Prostate gland (tissue), 2 donors: Measurements from ENCODE around the gene ZBTB7C. TPM values are rescaled to one million over a fixed set of nuclear protein-coding genes. Genes with fewer than 3 reads are reported as not detected.

Experiments used
- DNase-seq: peaks from one replicate; pipeline ENCODE4 v3.0.0-alpha.2; 2019; ENCODE audit warnings: low spot score
- H3K27ac ChIP-seq, 2 donors: fragments of 200-600 bp; sonication (generic); 2 replicates each; pipeline ENCODE4 v1.5.1; 2017 to 2019
- H3K27me3 ChIP-seq: fragments of 200-600 bp; sonication (generic); replicated peaks from 2 replicates; pipeline ENCODE4 v1.5.1; 2019; ENCODE audit not compliant: insufficient read depth
- H3K36me3 ChIP-seq, 2 donors: fragments of 200-600 bp; sonication (generic); 1 replicate in 1 of 2; 2 replicates in 1 of 2; pipeline versions ENCODE4 v1.5.1 to v1.8.1; 2017 to 2019
- H3K4me1 ChIP-seq: fragments of 200-600 bp; sonication (generic); replicated peaks from 2 replicates; pipeline ENCODE4 v1.5.1; 2019
- H3K4me3 ChIP-seq, 2 donors: fragments of 200-600 bp; sonication (generic); 2 replicates each; pipeline ENCODE4 v1.5.1; 2017 to 2019
- H3K9me3 ChIP-seq: fragments of 200-600 bp; sonication (generic); 2 replicates; pipeline ENCODE4 v1.5.1; 2017
- CTCF ChIP-seq, 4 experiments: fragments of 200-600 bp in 2 of 4; fragments of 450-650 bp in 2 of 4; sonication (generic) in 2 of 4; IDR thresholded peaks; 1 replicate in 3 of 4; 2 replicates in 1 of 4; pipeline ENCODE4 v1.5.1; 2016 to 2019; ENCODE audit warnings: antibody characterized with exemption in 4 of 4, mild to moderate bottlenecking in 2 of 4, moderate library complexity in 2 of 4
- POLR2A ChIP-seq: fragments of 450-650 bp; IDR thresholded peaks from one replicate; pipeline ENCODE4 v1.6.1; 2016; ENCODE audit warnings: antibody characterized with exemption, mild to moderate bottlenecking
- POLR2AphosphoS5 ChIP-seq: sonication (generic); formaldehyde crosslinking; IDR thresholded peaks from one replicate; pipeline ENCODE4 v1.6.1; 2017; ENCODE audit warnings: antibody characterized with exemption
- WGBS: methylation state at CpG from one replicate; pipeline ENCODE4 v1.1.5; 2018; 5-methylcytosine and 5-hydroxymethylcytosine counted together
- intact Hi-C: fragments of 100-400 bp; cut with DNase I; formaldehyde crosslinking; loops from one replicate; pipeline ENCODE4 v1.14.2; 2022
- total RNA-seq, 2 donors: library from RNA; depleted of rRNA; stranded (reverse); fragments of >200 nt; gene quantifications; one replicate each; pipeline ENCODE4 v1.1.0, GENCODE V29; 2016

The ZBTB7C gene
- total RNA-seq, 2 donors from 2014 or later, result 14.7 to 48.9 TPM

GRCh38 chr18:48367557-48367956 is 41.6 kb downstream of the ZBTB7C start:
- no peak for DNase-seq

GRCh38 chr18:48365965-48366364 is 43.2 kb downstream of the ZBTB7C start:
- Histone ChIP-seq H3K9me3 (no peaks in the 10 kb centered on the region), H3K36me3 (no peaks in the 10 kb centered on the region), H3K4me3 (no peak overlapping the region), H3K4me1 (no peaks in the 10 kb centered on the region), H3K27me3 (no peaks in the 10 kb centered on the region), H3K27ac (no peak overlapping the region)
- TF ChIP-seq CTCF (IDR thresholded peaks at IDR 0.05), result no peak
- TF ChIP-seq POLR2A, result no peak
- TF ChIP-seq POLR2AphosphoS5, result no peak
- intact Hi-C loops, result loop anchor here (1.0 kb wide), 1 partner anchor 10 kb away; no protein-coding TSS in a partner anchor
- DNase-seq, result no peak

More at GRCh38 chr18:48367557-48367956, 41.6 kb downstream of the ZBTB7C start:
- WGBS, result 62% methylated on average over 4 of the region's 4 CpGs
- no peak overlapping the region for H3K4me3 ChIP-seq
- no peaks in the 10 kb centered on the region for H3K4me1 ChIP-seq
- H3K36me3 ChIP-seq, result no peaks in the 10 kb centered on the region
- H3K27me3 ChIP-seq, result no peaks in the 10 kb centered on the region
- intact Hi-C loops, result no loop called here
- no peaks in the 10 kb centered on the region for H3K9me3 ChIP-seq
- no peak overlapping the region for H3K27ac ChIP-seq
- no peak for TF ChIP-seq CTCF (IDR thresholded peaks at IDR 0.05)

DNA sequence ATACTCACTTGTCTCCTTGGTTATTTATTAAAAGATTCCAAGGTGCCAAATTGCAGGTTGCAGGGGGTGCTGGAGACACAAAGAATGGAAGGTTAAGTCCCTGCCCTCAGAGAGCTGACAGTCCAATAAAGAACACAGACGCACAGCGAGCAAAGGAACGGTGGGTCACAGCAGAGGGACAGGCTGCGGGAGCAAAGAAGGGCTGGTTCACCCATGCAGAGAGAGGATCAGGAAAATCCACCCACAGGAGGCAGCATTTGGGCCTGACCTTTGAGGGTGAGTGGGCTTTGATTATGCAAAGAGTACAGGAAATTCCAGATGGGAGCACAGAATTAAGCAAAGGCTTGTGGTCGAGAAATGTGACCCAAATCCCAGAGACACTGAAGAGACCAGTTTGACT is 45.0 kb downstream of the ZBTB7C start:
- DNase-seq, result no peak
- TF ChIP-seq POLR2AphosphoS5, result no peak
- TF ChIP-seq POLR2A, result no peak
- no peak for TF ChIP-seq CTCF (IDR thresholded peaks at IDR 0.05)
- no peaks in the 10 kb centered on the region for H3K4me1 ChIP-seq
- H3K27me3 ChIP-seq, result no peaks in the 10 kb centered on the region
- intact Hi-C loops, result no loop called here
- no peak overlapping the region for H3K4me3 ChIP-seq
- H3K27ac ChIP-seq, result no peak overlapping the region
- H3K36me3 ChIP-seq, result no peaks in the 10 kb centered on the region
- 92% methylated on average over 5 of the region's 5 CpGs for WGBS
- H3K9me3 ChIP-seq, result no peaks in the 10 kb centered on the region

DNA sequence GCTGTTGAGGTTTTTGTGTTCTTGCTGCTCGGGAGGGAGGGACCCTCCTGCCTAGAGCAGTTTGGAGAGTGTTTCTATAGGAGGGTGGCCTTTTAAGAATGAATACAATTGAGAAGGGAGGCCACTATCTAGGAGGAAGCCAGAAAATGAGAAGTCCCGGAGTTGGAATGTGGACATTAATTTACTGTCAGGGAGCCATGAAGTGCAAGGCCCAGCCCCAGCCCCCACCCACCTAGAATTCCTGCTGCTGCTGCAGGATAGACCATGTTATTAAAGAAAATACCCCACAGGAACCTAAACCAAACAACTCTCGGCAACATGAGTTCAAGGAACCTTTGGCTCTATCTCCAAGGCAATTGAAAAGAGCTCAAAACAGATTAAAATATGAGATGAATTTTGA is 46.0 kb downstream of the ZBTB7C start:
- Histone ChIP-seq H3K9me3 (no peaks in the 10 kb centered on the region), H3K4me3 (no peak overlapping the region), H3K4me1 (no peaks in the 10 kb centered on the region), H3K27me3 (no peaks in the 10 kb centered on the region), H3K27ac (no peak overlapping the region), H3K36me3 (no peaks in the 10 kb centered on the region)
- no peak for TF ChIP-seq POLR2AphosphoS5
- intact Hi-C loops, result no loop called here
- WGBS, result 70% methylated on average over 3 of the region's 3 CpGs
- DNase-seq, result no peak

- no peak for DNase-seq
- Histone ChIP-seq H3K27ac (no peak overlapping the region), H3K36me3 (no peaks in the 10 kb centered on the region), H3K9me3 (no peaks in the 10 kb centered on the region), H3K27me3 (no peaks in the 10 kb centered on the region), H3K4me1 (peaks cover 5% of the 10 kb centered on the region), H3K4me3 (no peak overlapping the region)
- no peak for TF ChIP-seq POLR2AphosphoS5
- 49% methylated on average over 4 of the region's 4 CpGs for WGBS
- intact Hi-C loops, result no loop called here
These were observed 47.4 kb downstream of the ZBTB7C start for GRCh38 chr18:48361801-48362200.

GRCh38 chr18:48360376-48361021 is 48.7 kb downstream of the ZBTB7C start:
- Histone ChIP-seq H3K9me3 (no peaks in the 10 kb centered on the region), H3K4me3 (no peak overlapping the region), H3K36me3 (no peaks in the 10 kb centered on the region), H3K4me1 (peaks cover 5% of the 10 kb centered on the region), H3K27me3 (no peaks in the 10 kb centered on the region), H3K27ac (no peak overlapping the region)
- no peak for DNase-seq
- intact Hi-C loops, result no loop called here
- TF ChIP-seq POLR2AphosphoS5 (no peak), CTCF (IDR thresholded peaks at IDR 0.05) (no peak), POLR2A (no peak)
- 81% methylated on average over 9 of the region's 9 CpGs for WGBS
